CD4-positive, alpha-beta T cell treated with Interleukin-21 for 1 hour (primary cell): ENCODE measurements around the gene HTR6.
"Not testable (repeated sequence)": the region's sequence is repeated elsewhere in the genome, so short reads cannot be mapped to it uniquely, and the experiment has no call there.

Source experiments
- DNase-seq: peaks from one replicate; pipeline ENCODE4 v3.0.0-alpha.2; 2020

Gene HTR6

GRCh38 chr1:19664453-19665185 lies at the start of gene HTR6:
TSS of gene HTR6 (plus strand) at chr1:19664875. CDS start at chr1:19665754, 879 bp downstream.
- DNase-seq: peak; percentile 37

DNA sequence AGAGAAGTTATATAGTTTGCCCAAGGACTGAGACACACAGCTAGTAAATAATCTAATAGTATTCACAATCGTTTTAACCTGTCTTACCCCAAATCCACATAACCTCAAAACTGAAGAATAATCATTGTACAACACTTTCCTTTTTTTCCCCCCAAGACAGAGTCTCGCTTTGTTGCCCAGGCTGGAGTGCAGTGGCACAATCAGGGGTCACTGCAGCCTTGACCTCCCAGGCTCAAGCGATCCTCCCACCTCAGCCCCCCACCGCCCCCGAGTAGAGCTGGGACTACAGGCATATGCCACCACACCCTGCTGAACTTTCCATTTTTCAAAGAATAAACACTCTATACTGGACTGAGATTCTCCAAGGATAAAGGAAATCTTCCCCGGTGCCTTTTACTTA lies 49.2 kb upstream of the HTR6 start:
- no peak for DNase-seq

DNA sequence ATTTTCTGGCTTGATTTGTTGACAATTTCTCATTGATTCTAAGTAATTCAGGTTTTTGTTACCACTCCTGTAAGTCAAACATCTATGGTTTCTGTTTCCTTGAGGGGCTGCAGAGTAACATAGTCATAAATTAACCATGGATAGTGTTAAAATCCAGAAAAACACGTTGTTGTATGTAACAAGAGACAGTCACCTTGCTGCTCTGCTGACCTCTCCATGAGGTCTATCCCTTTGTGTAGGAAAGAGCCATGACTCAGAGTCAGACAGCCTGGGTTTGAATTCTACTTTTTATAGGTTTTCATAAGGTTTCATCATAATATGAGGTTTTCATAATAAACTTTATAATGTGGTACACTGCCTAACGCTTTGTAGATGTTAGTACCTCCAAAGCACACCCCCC lies 48.2 kb upstream of the HTR6 start:
- DNase-seq: no peak

DNA sequence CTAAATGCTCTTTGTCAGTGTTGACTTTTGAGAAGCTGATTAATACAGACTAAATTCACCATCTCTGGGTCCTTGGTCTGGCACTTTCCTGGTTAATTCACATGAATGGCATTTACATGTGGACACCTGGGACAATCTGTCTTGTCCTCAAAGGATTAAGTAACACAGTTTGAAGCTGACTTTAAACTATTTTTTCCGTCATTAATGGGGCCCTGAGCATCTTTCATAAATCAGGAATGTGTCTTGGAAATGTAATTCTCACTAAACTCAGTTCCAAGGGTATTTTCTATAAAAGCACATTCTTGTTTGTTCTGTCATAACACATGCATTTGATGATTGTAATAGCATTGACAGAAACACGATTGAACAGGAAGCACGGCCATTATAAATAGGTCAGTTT lies 47.3 kb upstream of the HTR6 start:
- no peak for DNase-seq

GRCh38 chr1:19618428-19618827 lies 46.2 kb upstream of the HTR6 start:
- no peak for DNase-seq

- no peak for DNase-seq
Measured at GRCh38 chr1:19619697-19620384, 44.8 kb upstream of the HTR6 start.

DNA sequence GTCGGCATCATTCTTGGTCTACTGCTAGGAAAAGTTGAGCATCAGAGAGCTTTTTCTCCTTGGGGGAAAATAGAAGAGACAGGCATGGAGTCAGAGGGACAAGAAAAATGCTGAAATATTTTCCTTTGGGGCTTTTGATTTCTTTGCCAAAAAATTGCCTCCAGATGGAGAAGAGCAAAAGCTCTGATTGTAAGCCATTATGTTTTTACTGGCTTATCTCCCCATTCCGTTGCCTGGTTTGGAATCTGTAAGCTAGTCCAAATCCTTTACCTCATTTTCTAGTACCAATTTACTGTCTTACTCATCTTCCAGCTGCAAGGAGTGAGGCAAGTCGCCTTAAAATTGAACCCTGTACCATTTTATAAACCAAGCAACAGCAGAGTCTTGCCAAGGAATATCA lies 43.9 kb upstream of the HTR6 start:
- no peak for DNase-seq

GRCh38 chr1:19621274-19621950 lies 43.3 kb upstream of the HTR6 start:
- no peak for DNase-seq

DNA sequence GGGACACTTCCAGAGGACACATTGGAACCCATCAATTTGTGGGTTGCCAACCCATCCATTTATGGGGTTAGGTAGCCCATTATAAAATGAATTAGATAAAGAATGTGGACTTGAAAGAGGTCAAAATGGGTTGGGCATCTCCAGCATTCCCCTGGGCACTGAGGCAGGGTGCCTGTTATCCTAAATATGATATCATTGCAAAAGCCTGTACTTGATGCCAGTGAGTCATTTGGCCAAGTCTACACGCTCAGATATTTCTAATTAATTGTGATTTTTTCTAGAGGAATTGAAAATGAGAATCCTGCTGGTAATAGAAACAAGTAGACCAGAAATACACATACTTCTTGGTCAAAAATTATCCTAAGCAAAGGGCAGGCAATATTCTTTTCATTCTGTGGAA lies 42.5 kb upstream of the HTR6 start:
- no peak for DNase-seq

DNA sequence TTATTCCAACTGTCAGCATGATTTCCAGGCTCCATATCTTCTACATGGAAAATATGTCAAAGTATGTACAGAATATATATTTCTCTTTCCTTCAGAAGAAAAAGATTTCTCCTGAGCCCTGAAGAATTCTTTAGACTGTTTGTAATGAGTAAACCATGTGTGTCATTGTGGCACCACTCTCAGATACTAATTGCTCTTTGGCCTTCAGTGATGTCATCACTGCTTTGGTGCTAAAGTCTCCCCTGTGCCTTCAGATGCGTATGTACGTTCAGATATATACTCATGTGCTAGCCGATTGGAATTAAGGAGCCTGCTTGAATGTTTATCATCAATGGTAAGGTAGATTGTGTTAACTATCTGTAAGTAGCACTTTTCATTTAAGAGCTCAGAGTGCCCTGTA lies 41.2 kb upstream of the HTR6 start:
- no peak for DNase-seq

- no peak for DNase-seq
Measured at GRCh38 chr1:19625291-19625937, 39.3 kb upstream of the HTR6 start.

- no peak for DNase-seq
Measured at GRCh38 chr1:19628879-19629278, 35.8 kb upstream of the HTR6 start.

DNA sequence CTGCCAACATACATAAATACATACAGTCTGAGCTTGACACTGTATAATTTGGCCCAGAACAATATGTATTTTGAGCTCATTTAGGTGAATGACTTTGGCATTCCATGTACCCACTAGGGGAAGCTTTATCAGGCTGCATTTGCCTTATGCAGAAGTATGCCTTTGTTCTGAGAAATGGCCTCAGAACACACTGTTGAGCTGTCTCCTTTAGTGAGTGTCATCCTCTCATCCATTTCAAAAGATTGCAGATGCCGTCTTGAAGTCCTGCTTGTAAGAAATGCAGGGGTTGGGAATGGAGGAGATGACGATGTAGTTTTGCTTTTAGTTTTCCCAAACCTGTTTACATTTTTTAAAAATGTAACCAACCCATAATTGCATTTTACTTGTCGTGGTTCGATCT lies 35.3 kb upstream of the HTR6 start:
- DNase-seq: no peak

DNA sequence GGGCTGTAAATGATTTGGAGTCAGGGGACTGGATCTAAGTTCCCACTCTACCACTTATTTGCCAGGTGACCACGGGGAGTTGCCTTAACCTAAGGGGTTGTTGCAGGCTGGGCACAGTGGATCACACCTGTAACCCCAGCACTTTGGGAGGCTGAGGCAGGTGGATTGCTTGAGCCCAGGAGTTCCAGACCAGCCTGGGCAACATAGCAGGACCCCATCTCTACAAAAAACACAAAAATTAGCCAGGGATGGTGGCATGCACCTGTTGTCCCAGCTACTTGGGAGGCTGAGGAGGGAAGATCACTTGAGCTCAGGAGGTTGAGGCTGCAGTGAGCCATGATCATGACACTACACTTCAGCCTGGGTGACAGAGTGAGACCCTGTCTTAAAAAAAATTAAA lies 34.5 kb upstream of the HTR6 start:
- not testable (repeated sequence) for DNase-seq

- DNase-seq: no peak
Measured at GRCh38 chr1:19630720-19631395, 33.8 kb upstream of the HTR6 start.

- DNase-seq: no peak
Measured at GRCh38 chr1:19632211-19632610, 32.5 kb upstream of the HTR6 start.

DNA sequence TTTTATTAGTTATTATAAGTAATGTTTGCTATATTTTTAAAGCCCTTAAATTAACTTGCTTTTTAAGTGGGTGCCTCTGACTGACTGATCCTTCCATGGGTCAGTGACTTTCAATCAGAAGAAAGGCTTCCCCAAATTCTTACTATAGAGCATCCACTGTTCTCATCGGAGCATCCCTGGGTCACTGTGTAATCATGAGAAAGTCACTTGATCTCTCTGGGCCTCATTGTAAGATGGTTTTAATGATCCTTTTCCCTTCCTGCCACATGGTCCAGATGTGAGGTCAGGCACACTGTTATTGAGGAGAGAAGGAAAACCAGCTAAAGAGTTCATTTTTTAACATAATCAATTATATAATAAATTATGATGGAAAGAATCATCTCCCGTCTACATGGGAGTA lies 31.6 kb upstream of the HTR6 start:
- DNase-seq: no peak

- not testable (repeated sequence) for DNase-seq
Measured at GRCh38 chr1:19635064-19635463, 29.6 kb upstream of the HTR6 start.

DNA sequence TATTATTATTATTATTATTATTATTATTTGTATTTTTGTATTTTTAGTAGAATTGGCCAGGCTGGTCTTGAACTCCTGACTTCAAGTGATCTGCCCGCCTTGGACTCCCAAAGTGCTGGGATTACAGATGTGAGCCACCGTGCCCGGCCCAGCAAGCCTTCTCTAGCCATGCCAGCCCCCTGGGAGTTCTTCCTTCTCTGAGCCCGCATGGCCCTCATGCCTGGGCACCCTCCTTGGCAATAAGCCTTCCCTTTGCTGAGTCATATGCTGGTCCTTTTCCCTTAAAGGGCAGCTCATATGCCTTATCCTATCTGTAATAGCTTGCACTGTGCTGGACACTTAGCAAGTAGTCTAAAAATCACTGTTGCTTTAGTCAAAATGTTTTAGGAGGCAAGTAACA lies 29.0 kb upstream of the HTR6 start:
- no peak for DNase-seq

DNA sequence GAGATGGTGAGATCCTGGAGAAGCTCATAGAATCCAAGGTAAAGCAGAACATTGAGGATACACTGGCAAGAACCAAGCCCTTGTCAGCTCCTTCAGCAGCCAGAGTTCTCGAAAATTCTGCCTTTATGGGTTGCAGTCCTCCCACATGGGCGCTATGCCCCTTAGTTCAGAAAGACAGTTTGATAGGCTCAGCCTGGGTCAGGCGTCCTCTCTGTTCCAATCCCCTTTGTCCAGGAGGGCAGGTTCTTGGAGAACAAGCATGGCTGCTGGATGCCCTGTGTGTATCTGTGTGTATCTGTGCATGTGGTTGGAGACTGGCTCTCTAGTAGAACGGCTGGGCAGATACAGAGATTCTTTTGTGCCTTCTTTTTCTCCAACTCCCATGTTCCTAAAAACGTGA lies 28.6 kb upstream of the HTR6 start:
- no peak for DNase-seq

DNA sequence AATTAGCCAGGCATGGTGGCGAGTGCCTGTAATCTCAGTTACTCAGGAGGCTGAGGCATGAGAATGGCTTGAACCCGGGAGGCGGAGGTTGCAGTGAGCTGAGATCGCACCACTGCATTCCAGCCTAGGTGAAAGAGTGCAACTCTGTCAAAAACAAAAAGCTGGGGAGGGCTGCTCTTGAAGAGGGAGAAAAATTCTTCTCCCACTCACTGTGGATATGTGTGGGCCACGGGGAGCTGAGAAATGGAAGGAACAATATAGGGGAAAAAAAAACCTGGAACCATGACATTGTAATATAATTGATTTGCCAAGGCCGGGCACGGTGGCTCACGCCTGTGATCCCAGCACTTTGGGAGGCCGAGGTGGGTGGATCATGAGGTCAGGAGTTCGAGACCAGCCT lies 27.9 kb upstream of the HTR6 start:
- not testable (repeated sequence) for DNase-seq

DNA sequence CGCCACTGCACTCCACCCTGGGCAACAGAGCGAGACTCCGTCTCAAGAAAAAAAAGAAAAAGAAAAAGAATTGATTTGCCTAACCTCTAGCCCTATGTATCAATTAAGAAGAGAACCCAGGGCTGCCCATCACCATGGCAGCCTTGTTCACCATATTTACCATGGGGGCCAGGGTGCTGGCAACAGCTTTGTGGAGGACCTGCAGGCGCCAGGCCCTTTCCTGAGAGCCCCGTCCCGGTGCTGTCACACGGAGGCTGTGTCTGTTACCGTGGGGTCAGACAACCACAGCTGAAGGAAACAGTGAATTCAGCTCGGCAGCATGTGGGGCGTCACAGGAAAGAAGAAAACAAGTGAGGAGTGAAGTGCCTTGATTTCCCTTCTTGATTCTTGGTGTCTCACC lies 27.1 kb upstream of the HTR6 start:
- DNase-seq: no peak

DNA sequence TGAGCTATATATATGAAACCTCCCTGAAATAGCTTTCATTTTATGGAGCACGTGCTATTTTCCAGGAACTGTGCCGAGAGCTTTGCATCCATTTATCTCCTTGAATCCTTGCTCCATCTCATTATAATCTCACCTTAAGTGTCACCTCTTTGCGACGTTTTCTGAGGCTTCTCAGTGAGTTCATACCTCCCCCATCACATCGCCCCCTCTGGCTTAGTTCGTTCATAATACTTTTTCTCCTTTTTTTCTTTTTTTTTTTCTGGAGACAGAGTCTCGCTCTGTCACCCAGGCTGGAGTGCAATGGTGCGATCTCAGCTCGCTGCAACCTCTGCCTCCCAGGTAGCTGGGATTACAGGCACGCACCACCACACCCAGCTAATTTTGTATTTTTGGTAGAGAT lies 25.4 kb upstream of the HTR6 start:
- not testable (repeated sequence) for DNase-seq
